GM12801 (cell line): ENCODE measurements around the gene WDR33.

Experiments used
- CTCF ChIP-seq: IDR thresholded peaks from one replicate; pipeline ENCODE4 v1.5.1; 2011; ENCODE audit warnings: control low read depth; ENCODE audit not compliant: insufficient read length; ENCODE audit errors: extremely low read depth

Gene WDR33

DNA sequence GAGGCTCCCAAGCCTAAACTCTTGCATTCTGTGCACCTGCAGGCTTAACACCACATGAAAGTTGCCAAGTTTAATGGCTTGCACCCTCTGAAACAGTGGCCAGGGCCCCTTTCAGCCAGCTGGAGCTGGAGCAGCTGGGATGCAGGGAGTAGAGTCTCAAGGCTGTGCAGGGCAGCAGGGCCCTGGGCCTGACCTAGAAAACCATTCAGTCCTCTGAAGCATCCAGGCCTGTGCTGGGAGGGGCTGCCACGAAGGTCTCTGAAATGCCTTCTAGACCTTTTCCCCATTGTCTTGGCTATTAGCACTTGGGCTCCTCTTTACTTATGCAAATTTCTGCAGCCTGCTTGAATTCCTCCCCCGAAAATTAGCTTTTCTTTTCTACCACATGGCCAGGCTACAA lies 120.3 kb downstream of the WDR33 start:
- no peak for TF ChIP-seq CTCF

DNA sequence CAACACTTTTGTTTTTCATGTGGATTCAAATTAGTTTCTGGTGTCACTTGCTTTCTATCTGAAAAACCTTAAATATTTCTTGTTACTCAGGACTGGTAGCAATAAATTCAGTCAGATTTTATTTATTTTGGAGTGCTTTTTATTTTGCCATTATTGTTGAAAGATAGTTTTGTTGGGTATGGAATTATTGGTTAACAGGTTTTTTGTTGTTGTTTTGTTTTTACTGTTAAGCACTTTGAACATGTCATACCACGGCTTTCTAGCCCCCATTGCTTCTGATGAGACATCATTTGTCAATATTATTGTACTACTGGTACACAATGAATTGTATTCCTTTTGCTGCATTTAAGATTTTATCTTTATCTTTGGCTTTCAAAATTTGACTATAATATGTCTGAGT lies 122.6 kb downstream of the WDR33 start:
- TF ChIP-seq CTCF = no peak

DNA sequence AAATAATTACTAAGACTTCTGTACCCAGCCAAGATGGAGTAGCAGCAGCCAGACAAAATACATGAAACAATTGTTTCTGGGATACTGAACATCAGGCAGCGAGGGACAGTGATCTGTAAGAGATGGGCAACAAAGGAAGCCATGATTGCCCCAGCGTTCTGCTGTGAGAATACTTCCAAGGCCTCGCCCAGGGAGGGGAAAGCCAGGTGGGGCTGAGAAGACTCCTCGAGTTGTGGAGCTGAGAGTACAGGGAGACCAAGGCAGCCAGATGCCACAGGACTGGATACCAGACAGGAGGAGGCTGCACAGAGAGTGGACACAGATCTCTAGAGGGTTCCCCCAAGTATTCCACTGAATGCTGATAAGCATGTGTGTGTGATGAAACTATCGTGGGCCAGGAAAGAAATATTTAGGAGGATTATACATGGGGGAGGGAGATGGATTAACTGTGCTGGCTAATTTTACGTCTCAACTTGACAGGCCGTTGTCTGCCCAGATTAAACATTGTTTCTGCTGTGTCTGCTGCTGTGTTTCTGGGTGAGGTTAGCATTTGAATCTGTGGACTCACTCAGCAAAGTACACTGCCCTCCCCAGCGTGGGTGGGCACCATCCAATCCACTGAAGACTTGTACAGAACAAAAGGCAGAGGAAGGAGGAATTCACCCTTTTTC lies 125.4 kb downstream of the WDR33 start:
- no peak for TF ChIP-seq CTCF

- no peak for TF ChIP-seq CTCF
Measured at GRCh38 chr2:127683757-127684156, 127.2 kb downstream of the WDR33 start.

GRCh38 chr2:127683056-127683455 lies 127.9 kb downstream of the WDR33 start:
- TF ChIP-seq CTCF = no peak

- no peak for TF ChIP-seq CTCF
Measured at GRCh38 chr2:127681976-127682857, 128.8 kb downstream of the WDR33 start.

DNA sequence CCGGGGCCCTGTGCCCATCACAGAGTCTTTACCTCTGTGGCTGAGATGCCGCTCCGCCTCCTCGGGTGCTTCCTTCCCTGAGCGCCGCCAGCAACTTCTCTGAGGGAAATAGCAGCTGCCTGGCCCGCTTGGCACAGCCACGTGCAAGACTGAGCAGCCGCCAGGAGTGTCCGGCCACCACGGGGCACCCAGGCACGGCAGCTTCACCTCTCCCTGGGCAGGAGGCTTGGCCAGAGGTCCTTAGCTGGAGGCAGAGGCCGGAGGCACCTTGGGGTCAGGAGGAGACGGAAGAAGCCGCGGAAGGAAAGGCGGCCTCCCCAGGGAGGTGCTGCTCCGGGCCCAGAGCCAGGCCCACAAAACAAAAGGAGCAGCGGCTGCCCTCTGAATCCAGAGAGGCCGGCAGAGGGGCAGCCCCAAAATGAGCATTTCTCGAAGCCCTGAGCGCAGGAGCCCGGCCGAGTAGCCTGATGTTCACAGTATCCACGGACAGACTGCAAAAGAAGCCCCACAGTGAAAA lies 129.6 kb downstream of the WDR33 start:
- TF ChIP-seq CTCF = no peak
